Activated T-cell treated with anti-CD3 and anti-CD28 coated beads, Interleukin-2, amount 50 U/mL, for 1 hour (primary cell): Measurements from ENCODE around the gene B4GALNT1.
"Not testable (repeated sequence)": the region's sequence is repeated elsewhere in the genome, so short reads cannot be mapped to it uniquely, and the experiment has no call there.

Experiments used
- DNase-seq: peaks from one replicate; pipeline ENCODE4 v3.0.0-alpha.2; 2020

The B4GALNT1 gene

DNA sequence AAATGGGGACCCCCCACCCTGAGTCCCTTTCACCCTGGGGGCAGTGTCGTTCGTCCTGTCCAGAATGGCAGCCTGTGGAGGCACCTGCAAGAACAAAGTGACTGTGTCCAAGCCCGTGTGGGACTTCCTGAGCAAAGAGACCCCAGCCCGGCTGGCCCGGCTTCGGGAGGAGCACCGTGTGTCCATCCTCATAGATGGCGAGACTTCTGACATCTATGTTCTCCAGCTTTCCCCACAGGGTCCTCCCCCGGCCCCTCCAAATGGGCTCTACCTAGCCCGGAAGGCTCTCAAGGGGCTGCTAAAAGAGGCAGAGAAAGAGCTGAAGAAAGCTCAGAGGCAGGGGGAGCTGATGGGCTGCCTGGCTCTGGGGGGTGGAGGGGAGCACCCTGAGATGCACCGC lies 26.2 kb downstream of the B4GALNT1 start:
- DNase-seq, result no peak

DNA sequence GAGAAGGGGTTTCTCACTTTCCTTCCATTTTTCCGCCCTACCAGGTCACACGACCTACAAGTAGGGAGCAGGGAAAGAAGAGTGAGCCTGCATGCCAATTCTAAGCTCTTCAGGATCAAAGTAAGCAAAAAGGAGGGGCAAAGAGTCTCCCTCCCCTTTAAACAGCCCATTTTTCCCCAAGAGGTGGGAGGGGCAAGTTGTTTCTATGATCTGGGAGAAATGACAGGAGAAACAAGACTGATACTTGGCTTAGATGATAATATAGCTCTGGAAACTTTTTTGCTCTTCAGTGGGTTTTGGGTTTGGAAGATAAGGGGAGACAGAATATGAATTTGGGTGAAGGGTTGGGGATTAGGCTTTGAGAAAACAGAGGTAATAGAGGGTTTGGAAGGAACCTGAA lies 26.6 kb downstream of the B4GALNT1 start:
- no peak for DNase-seq

DNA sequence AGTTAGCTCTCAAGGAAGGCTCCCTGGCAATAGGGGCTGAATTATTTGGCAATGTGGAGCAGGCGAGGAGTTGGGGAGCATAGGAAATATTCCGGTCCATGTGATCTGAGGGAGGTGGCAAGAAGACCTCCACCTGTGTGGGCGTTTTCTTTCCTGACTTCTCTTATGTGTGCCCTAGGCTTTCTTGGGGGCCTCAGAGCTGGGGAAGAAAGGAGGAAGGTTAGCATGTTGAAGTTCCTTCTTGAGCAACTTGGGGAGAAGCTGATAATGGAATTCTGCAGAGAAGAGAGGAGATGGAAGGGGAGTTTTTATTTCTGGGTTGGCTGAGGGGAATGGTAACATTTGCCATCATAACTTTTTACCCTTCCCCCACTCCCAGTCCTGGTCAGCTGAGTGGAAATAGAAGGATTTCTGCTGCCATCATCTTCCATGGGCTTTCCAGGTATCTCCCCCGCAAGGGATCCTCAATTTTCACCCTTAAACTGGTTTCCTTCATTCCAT lies 27.1 kb downstream of the B4GALNT1 start:
- no peak for DNase-seq

DNA sequence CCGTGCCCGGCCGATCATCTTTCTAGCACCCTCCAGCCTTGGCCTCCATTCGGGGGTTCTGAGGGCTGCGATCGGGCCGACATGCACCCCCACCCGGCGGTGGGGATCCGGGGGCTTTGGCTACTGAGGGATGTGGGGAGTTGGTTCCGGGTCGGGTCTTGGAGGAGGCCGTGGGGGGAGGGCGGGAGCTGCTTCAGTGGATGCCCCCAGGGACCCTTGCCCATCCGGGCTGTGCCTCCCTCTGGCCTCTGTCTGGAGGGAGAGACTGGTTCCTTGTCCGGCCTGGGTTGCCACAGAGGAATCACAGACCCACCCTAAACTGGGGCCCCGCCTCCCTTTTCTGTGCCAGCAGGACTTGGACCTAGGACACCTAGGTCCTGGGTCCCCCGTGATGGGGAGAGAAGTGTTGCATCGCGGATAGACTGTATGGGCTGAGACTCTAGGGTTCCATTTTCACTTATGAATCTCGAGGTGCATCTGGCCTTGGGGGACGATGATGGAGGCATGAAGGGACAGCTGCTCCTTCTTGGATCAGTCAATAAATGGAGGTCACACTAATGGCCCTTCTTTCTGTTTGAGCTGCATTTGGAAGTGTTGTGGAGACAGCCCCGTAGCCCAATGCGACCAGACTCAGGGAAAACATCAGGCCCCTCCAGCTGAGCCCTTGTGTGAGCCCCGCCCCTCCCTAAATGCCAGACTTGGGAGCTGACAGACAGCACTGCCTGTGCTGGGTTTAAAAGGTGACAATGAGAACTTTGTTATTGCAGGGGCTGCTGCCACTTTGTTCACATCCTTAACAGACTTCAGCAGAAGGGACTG lies 27.8 kb downstream of the B4GALNT1 start:
- DNase-seq, result no peak

DNA sequence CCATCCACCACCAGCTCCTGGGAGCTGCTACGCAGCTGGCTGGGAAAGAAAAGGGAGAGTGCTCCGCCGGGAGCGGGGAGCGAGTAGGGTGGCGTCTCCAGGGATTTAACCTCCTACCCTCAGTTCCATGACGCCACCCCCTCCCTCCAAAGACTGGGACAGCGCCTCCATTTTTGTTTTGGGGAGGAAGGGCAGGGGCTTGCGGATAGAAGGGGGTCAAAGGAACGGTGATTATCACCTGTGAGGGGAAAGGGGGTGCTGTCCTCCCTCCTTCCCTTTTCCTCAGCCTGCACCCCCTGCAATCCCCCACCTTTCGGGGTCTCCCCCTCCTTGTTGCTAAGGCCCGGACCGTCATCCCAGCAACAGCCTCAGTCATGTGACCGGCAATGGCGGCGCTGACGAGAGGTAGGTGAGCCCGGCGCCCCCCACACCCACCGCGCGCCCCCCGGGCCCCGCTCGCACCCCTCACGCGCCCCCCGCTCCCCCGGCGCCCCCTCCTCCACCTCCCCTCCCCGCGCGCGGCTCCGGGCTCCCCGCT lies 28.5 kb downstream of the B4GALNT1 start, which contains the start of gene DTX3:
DTX3 (plus strand) TSS at position 371 of the 538 bp plus-strand sequence. CDS start 1,694 bp downstream, outside the sequence.
- peak; percentile 47 for DNase-seq

DNA sequence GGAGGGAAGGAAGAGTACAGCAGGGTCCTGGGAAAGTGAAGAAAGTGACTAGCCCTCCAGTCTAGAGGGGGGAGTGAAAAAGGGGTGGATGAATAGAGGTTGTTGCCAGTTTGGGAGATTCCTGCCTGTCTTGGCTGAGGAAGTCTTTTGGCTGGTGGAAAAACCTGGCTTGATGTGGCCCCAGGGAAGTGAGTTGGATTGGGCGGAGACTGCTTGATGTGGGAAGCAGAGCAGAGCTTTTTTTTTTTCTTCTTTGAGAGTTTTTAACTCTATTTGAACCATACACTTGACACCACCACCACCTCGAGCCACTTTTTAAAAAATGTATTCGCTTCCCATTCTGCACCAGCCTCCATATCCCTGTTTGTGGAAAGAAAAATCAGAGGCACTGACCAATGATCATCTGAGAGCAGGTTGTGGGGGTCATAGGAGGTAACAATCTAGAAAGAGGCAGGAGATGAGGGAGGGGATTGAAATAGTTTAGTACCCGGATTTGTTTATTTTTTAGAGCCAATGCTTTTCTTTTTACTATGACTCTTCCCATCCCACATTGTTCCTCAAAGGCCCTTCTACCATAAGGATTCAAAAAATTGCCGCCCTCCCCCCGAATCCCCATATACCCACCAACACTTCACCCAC lies 29.1 kb downstream of the B4GALNT1 start:
- DNase-seq, result no peak

DNA sequence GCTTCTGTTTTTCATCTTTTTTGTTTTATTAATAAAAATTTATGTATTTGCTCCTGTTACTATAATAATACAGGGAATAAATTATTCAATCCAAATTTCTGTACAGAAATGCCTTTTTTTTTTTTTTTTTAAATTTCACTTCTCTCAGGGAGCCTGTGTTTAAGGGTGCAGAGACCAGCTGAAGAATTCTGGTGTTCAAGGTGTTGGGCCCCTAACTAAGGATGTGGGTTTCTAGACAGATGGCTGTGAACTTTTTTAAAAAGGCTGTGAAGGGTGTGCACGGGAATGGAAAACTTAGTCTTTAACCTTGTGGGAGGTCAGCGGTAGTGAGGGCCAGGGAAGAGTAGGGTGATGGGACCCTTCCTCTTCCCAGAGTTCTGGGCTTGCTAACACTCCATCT lies 29.7 kb downstream of the B4GALNT1 start:
- DNase-seq, result no peak

DNA sequence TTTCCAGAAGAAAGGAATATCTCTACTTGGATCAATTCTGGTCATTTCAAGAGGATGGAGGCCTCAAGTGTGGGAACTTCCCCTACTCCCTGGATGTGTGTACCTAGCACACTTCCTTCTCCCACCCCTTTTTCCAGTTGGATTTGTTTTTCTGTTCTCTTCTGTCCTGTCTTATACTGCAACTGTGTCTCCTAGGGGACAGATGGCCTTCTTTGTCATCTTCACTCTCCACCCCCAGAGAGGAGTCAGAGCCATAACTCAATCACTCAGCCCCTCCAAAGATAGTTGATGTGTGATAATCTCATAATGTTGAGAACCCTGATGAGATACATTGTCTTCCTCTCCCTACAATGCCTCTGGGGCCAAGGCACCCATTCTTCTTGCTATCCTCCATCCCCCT lies 30.5 kb downstream of the B4GALNT1 start:
- no peak for DNase-seq

DNA sequence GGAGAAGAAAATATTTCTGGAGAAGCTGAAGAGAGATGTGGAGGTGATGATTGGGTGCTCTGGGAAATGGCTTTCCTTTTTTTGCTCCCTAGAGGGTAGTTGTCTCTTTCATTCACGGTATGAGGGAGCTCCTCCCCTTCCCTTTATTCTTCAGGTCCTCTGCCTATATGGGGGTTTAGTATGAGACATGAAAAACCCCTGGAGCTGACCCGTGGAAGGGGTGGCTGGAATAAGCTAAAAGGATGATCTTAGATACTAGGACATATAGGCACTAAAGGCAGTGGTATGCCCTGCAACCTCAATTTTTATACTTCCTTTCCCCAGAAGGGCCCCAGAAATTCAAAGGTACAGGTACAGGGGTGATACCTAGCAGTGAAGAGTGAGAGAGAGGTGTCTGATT lies 32.6 kb downstream of the B4GALNT1 start:
- no peak for DNase-seq

DNA sequence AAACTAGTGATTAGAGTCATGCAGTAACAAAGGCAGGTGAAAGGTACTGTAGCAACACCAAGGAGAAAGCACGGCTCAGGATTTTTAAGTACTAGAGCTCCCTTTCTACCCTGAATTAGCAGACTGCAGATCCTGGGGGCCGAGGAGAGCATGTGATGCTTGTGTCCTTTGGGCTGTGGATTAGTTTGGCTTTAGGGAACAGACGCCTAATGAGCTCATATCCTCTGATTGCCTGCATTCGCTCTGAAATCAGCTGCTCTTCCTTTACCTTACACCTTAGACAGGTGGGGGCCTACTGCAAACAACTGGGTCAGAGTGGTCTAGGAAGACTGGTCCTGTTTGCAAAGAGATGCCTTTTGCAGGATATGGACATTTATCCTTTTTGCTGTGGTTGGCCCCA lies 39.8 kb downstream of the B4GALNT1 start:
- DNase-seq, result no peak

DNA sequence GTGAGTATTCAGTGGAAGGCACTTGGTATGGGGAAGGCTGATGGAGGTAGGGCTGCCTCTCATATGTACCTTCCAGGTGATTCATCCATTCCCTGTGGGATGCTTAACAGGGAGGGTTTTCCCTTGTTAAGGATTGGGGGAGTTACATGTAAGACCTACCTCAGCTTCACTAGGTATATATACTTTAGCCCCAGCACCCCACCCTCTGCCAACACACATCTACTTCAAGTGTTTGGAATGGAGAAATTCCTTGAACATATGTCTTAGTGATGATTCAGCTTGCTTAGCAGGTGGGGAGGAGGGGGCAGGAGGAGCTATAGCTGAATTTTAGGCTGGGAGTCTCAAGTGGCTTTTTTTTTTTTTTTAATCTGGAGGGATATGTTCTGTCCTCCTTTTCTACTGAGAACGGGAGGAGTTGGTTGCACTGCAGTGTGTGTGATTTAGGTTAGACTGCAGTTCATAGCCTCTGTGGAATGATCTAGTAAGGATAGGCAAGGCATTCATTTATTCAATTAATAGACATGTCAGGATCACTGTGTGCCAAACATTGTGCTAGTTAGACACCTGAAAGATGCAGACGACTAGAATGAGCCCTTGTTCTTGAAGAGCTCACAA lies 40.3 kb downstream of the B4GALNT1 start:
- no peak for DNase-seq

DNA sequence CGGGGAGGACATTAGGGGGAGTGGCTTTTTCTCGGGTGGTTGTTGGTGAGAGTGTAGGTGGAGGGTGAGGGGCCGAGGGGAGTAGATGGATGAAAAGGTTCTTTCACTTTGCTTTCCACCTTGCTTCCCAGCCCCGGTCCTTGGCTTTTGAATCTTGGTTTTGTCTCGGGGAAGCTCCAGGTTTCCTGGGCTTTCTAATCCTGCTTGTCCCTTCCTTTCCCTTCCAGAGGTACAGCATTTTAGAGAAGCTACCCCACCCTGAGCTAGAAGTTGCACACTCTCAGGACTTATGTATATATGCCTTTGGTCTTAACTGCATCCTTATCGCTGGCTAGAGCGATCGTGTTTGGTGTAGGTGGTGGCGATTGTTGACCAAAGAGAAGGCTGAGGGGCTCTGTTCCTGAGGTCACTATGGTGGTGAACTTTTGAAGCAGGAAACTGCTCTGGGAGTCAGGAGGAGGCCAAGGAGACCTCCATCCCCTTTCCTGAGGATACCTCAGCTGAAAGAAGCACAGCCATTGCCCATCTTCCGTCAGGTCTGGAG lies 41.1 kb downstream of the B4GALNT1 start:
- no peak for DNase-seq

DNA sequence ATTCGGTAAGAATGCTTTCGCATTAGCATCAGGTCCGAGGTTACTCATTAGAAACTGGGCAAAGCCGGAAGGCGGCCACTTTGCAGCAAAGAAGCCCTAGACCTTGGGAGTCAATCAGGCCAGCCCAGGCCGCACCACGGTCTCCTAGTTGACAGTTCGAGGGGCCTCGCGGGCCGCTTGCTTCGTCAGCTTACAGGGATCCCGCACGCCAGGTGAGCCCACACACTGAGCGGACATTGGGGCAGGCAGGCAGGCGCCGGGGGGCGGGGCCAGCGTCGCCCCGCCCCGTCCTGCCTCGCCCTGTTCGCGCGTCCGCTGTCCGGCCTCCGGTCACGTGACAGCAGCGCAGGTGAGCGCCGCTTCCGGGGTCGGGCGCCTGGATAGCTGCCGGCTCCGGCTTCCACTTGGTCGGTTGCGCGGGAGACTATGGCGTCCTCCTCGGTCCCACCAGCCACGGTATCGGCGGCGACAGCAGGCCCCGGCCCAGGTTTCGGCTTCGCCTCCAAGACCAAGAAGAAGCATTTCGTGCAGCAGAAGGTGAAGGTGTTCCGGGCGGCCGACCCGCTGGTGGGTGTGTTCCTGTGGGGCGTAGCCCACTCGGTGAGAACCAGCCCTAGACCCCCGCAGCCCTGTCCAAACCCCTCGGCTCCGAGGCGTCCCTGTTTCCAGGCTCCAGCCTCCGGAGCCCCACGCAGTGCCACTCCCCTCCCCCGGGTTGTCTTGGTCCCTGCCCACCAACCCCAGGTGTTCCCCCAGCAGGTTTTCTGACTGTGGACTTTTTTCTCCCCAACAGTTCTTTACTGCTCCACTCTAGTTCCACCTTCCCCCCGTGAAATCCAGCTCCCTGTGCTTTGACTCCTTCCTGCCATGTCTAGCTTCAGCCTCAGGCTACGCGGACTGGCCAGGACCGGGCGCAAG lies 41.9 kb downstream of the B4GALNT1 start, which contains the start of gene PIP4K2C:
PIP4K2C (plus strand) TSS at position 329 of the 918 bp plus-strand sequence; CDS start at position 427, 98 bp downstream.
- peak; percentile 79 for DNase-seq

DNA sequence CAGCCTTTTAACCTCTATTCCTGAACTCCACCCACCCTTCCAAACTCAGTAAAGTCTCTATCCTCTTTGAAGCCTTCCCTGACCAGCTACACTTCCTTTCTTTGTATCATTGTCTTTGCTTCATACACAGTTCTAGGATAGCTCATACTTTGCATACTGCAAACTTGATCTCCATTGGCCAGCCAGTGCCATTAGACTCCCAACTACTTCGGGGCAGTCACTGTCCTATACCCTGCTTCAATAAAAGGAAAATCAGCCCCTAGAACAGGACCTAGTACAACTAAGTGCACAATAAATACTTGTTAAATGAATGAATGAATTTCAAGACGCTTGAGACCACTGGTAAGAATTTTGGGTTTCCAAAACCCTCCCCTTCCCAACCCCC lies 42.5 kb downstream of the B4GALNT1 start:
- no peak for DNase-seq

DNA sequence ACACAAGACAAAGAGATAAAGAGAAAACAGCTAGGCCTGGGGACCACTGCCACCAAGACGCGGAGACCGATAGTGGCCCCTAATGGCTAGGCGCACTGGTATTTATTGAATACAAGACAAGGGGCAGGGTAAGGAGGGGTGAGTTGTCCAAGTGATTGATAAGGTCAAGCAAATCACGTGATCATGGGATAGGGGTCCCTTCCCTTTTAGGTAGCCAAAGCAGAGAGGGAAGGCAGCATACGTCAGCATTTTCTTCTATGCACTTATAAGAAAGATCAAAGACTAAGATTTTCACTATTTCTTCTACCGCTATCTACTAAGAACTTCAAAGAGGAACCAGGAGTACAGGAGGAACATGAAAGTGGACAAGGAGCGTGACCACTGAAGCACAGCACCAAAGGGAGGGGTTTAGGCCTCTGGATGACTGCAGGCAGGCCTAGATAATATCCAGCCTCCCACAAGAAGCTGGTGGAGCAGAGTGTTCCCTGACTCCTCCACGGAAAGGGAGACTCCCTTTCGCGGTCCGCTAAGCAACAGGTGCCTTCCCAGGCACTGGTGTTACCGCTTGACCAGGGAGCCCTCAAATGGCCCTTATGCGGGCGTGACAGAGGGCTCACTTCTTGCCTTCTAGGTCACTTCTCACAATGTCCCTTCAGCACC lies 43.9 kb downstream of the B4GALNT1 start:
- not testable (repeated sequence) for DNase-seq

DNA sequence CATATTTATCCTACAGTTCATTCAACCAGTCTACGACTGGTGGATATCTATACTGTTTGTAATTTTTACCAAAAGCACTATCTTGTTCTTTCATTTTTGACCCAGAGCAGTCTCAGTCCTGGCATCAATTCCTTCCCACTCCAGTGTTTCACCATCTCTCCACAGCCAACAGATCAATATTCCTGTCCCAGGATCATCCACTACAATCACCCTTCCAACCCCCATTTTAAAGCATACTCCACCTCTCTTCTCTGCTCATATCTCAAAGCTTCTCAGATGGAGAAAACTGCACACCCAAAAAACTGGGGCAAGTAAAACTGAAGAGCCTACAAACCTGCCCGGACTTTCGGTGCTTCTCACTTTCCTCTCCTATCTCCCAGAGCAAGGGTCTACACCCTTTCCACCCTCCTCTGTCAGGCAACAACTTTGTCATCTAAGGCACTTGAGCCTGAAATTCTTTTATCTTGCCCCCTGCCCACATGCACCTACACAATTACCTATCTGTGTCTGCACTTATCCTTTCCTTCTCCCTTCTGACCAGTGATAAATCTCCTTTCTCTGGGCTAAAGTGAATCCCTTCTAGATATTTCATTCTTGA lies 46.1 kb downstream of the B4GALNT1 start:
- DNase-seq, result no peak

DNA sequence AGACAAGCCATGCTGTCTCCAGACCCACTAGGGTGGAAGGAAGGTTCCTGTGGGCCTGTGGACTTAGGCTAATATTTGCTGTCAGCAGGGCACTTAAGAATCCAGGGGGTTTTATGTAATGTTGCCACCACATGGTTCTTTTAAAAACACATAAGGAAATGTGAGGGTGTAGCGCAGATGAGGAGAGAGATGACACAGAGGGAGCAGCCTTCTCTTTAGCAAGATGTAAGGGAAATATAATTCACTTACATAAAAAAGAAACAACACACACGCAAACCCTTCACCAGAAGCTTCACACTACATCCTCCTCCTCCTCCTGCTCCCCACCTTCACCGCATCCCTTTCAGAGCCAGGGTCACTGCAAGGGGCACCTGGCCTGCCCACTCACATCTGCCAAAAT lies 46.9 kb downstream of the B4GALNT1 start:
- DNase-seq, result no peak

DNA sequence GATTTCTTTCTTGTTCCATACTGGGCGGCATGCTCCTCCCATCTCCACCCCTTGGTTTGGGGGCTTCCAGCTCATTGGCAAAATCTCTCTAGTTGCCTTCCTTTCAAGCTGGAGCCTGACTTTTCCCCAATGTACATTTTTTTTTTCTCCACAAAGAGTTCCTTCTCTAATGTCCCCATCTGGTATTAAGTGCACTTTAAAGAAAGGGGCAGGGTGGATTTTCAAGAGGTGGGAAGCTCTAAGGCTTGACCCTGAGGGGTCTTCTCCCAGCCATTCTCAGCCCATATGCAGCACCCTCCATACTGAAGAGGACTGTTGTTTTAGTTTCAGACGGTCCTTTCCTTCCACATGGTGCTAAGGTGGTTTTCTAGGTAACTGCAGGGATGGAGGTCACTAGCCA lies 47.8 kb downstream of the B4GALNT1 start:
- DNase-seq, result no peak

DNA sequence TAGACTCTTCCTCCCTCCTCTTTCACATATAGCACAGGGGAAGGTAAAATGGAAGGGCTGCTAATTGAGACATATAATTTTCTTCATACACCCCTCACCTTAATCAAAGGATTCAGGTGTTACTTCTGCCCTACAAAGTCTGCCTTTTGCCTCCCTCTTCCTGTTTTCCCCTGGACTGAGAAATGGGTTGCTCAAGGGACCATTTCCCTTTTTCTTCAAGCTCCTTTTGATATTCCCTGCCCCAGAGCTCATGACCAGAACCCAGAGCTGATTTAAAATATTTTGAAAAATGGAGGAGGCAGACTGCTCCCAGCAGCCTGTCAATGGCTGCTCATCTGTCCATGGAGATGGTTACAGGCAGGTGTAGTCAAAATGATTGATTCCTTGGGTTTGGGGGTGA lies 48.3 kb downstream of the B4GALNT1 start:
- no peak for DNase-seq

DNA sequence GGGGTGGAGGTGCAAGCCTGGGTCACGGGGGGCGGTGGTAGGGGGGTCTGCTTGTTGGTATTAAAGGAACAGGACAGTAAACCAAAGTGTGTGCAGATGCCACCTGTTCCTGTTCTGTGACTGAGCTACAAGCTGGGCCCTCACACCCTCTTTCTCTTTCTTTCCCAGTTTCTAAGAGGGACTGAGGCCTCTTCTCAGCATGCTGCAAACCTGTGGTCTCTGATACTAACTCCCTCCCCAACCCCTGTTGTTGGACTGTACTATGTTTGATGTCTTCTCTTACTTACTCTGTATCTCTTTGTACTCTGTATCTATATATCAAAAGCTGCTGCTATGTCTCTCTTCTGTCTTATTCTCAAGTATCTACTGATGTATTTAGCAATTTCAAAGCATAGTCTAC lies 49.0 kb downstream of the B4GALNT1 start:
- DNase-seq, result no peak
